HG02938 (cell line): ENCODE data around the gene PAGR1.
"Not testable (repeated sequence)": the region's sequence is repeated elsewhere in the genome, so short reads cannot be mapped to it uniquely, and the experiment has no call there.

Experiments used
- ATAC-seq: cut with Tn5 transposase; IDR thresholded peaks from one replicate; pipeline ENCODE4 v1.9.1; 2021; ENCODE audit warnings: mild to moderate bottlenecking, moderate library complexity; ENCODE audit not compliant: unreplicated experiment

Gene PAGR1

DNA sequence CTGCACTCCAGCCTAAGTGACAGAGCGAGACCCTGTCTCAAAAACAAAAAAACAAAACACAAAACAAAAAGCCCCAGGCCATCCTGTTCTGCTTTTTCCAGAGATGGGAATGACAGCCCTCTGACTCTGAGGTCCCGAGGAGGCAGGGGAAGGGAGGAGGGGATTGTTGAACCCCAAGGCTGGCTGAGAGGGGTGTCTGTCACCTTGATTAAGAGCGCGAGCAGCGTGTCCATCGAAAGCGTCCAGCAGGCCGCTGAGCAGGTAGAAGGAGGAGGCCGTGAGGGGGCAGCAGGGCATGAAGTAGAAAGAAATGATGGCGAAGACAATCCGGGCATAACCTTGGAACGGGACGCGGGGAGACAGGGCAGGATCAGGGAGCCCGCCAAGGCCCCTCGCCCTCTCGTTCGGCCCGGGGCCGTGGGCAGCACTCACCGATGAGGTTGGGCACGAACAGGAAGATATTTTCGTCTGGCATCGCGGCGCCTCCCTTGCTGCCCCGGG lies 46.5 kb downstream of the PAGR1 start:
- ATAC-seq = no peak

DNA sequence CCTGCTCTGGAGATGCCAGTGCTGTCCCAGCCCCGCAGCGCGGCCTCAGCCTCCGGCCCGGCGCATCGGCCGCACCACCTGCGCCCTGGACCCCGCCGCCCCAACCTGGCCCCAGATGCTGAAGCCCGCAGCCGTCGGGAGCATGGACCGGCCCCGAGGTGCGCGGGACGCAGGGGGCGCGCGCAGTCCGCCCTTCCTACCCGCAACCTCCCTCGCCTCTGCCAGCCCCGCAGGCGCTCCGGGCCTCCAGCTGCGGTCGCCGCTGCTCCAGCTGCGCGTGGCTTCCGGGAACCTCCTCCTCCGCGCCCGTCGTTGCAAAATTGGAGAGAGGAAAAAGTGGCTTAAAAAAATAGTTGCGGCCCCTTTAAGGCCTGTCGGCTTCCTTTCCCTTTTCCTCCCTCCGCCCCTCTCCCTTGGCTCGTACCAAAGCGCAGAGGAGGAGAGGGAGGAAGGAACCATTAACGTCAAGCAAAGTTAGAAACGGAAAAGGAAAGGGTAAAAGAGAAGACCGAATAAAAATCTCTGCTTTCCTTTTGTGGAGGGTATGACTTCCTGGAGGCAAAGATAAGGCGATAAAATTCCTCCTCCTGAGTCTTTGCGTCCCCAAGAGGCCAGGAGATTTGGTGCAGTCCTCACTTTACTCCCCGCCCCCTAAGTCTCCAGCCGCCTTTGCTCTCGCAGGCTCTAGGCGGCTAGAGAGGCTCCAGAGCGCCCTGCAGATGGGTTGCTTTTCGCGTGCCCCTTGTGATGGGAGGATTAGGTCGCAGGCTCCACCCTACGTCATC lies 47.1 kb downstream of the PAGR1 start, which contains the start of gene CDIPT:
CDIPT (minus strand) TSS at position 343 of the 785 bp plus-strand sequence. CDS start 369 bp downstream, outside the sequence.
- peak; percentile 86 for ATAC-seq

- no peak for ATAC-seq
Observed at GRCh38 chr16:29863669-29863984, 47.7 kb downstream of the PAGR1 start.

- ATAC-seq = no peak
Observed at GRCh38 chr16:29864205-29864604, 48.3 kb downstream of the PAGR1 start.

DNA sequence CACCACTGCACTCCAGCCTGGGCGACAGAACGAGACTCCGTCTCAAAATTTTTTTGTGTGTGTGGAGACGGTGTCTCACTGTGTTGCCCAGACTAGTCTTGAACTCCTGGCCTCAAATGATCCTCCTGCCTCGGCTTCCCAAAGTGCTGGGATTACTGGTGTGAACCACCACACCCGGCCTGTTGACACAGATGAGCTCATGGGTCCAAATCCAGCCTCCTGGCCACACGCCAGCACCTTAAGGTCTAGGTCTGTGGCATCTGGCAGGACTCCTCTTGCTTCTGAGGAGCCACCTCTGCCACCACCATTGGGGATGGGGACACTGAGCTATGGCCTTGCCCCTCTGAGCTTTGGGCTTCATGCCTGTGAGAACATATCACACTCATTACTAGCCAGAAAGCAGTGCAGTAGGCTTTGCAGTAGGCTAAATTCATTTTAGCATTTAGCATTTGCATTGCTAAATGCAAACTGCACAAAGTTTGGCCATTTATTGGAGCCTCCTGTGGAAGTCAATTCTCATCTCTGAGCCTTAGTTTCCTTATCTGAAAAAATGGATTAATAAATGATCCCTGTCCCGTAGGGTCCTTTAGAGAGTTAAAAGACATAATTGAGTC lies 52.6 kb downstream of the PAGR1 start:
- ATAC-seq = no peak

DNA sequence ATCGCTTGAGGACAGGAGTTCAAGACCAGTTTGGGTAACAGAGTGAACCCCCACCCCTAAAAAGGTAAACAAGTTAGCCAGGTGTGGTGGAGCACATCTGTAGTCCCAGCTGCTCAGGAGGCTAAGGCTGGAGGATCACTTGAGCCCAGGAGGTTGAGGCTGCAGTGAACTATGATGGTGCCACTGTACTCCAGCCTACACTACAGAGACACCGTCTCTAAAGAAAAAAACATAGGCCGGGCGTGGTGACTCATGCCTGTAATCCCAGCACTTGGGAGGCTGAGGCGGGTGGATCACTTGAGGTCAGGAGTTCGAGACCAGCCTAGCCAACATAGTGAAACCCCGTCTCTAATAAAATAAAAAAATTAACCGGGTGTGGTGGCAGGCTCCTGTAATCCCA lies 53.1 kb downstream of the PAGR1 start:
- ATAC-seq = not testable (repeated sequence)
